HepG2 (cell line): ENCODE results near the gene ADGRB3. TPM values are rescaled to one million over a fixed set of nuclear protein-coding genes. Genes with fewer than 3 reads are reported as not detected.

Experiments used
- ATAC-seq: fragments of 200-7000 bp; cut with Tn5 transposase; 3 replicates; pipeline ENCODE4 v1.9.1; 2020; ENCODE audit warnings: mild to moderate bottlenecking, moderate library complexity
- BruUV-seq: library from RNA; stranded (reverse); fragments of 400-500 nt; replicated peaks from 2 replicates; lab custom pipeline; 2021; lab: Mats Ljungman, UMichigan
- CTCF ChIA-PET: fragments of 300-600 bp; formaldehyde crosslinking; extraction: SDS; loops from one replicate; lab custom pipeline; 2021; ENCODE audit warnings: low total read pairs, inconsistent platforms, low intra/inter-chr PET ratio; lab: Yijun Ruan, JAX
- POLR2A ChIA-PET: fragments of 350-600 bp; sonication (Branson Sonifier 250); formaldehyde crosslinking; loops from one replicate; lab custom pipeline; 2020; ENCODE audit warnings: antibody characterized with exemption, inconsistent platforms; lab: Yijun Ruan, JAX
- DNase-seq: peaks from one replicate; pipeline ENCODE4 v3.0.0-alpha.2; 2015; ENCODE audit warnings: low spot score
- FAIRE-seq: peaks from 3 replicates; lab custom pipeline; 2011; peaks lifted over from hg19 to GRCh38; lab: Jason Lieb, UNC
- H2AFZ ChIP-seq: one replicate; pipeline ENCODE4 v1.6.1; 2011; ENCODE audit warnings: low read length, inconsistent platforms
- H3K27ac ChIP-seq: fragments of 300-600 bp; 3 replicates; pipeline ENCODE4 v1.8.0; 2011; ENCODE audit warnings: mixed run types, mild to moderate bottlenecking, mixed read lengths, low read length, inconsistent platforms; ENCODE audit not compliant: insufficient read depth; ENCODE audit errors: extremely low read length
- H3K27me3 ChIP-seq, 2 experiments: fragments of 200-600 bp in 1 of 2; 2 replicates in 1 of 2; 3 replicates in 1 of 2; pipeline versions ENCODE4 v1.6.0 to v1.8.0; 2011; ENCODE audit warnings: low read length in 2 of 2, mild to moderate bottlenecking in 2 of 2, moderate library complexity in 2 of 2, inconsistent platforms in 1 of 2; ENCODE audit not compliant: insufficient read depth in 2 of 2, control insufficient read depth in 1 of 2
- H3K36me3 ChIP-seq, 2 experiments: fragments of 200-600 bp in 1 of 2; replicated peaks in 1 of 2; 2 replicates in 1 of 2; 3 replicates in 1 of 2; pipeline versions ENCODE4 v1.5.1 to v1.8.0; 2011; ENCODE audit warnings: low read length in 2 of 2, inconsistent platforms in 1 of 2; ENCODE audit not compliant: insufficient read depth in 2 of 2, control insufficient read depth in 1 of 2
- H3K4me1 ChIP-seq: 2 replicates; pipeline ENCODE4 v1.5.1; 2012; ENCODE audit warnings: low read length, inconsistent platforms; ENCODE audit not compliant: insufficient read depth
- H3K4me2 ChIP-seq: 2 replicates; pipeline ENCODE4 v1.6.0; 2011; ENCODE audit warnings: low read depth, low read length, inconsistent platforms
- H3K4me3 ChIP-seq, 3 experiments: fragments of 200-600 bp in 1 of 3; sonication (generic), shearing (Covaris generic) in 1 of 3; replicated peaks in 1 of 3; 2 replicates each; pipeline ENCODE4 v1.5.1; 2011 to 2016; ENCODE audit warnings: low read length in 3 of 3, inconsistent platforms in 2 of 3, low read depth in 2 of 3, mild to moderate bottlenecking in 2 of 3, control low read depth in 1 of 3, mixed read lengths in 1 of 3; ENCODE audit not compliant: insufficient read depth in 1 of 3
- H3K79me2 ChIP-seq: one replicate; pipeline ENCODE4 v1.6.1; 2011; ENCODE audit warnings: low read length, inconsistent platforms; ENCODE audit not compliant: insufficient read depth
- H3K9ac ChIP-seq: 2 replicates; pipeline ENCODE4 v1.6.0; 2011; ENCODE audit warnings: mild to moderate bottlenecking, low read depth, low read length, inconsistent platforms; ENCODE audit not compliant: insufficient read depth
- H3K9me3 ChIP-seq: 2 replicates; pipeline ENCODE4 v1.5.1; 2012; ENCODE audit warnings: mild to moderate bottlenecking, low read length
- H4K20me1 ChIP-seq: 2 replicates; pipeline ENCODE4 v1.6.0; 2011; ENCODE audit warnings: inconsistent platforms, mild to moderate bottlenecking, low read length, moderate library complexity; ENCODE audit not compliant: insufficient read depth
- CAMTA2 ChIP-seq: sonication (generic); formaldehyde crosslinking; IDR thresholded peaks from 2 replicates; pipeline ENCODE4 v1.4.0; 2020; ENCODE audit warnings: mild to moderate bottlenecking, missing genetic modification reagents, borderline replicate concordance
- NR2F2 ChIP-seq: IDR thresholded peaks from 2 replicates; pipeline ENCODE4 v1.6.1; 2012; ENCODE audit warnings: low read depth, inconsistent platforms, borderline replicate concordance
- ZNF12 ChIP-seq: sonication (generic); formaldehyde crosslinking; IDR thresholded peaks from 2 replicates; pipeline ENCODE4 v1.5.0; 2020; ENCODE audit warnings: missing genetic modification reagents
- ZNF3 ChIP-seq: IDR thresholded peaks from 2 replicates; pipeline ENCODE4 v1.7.0; 2017; ENCODE audit warnings: inconsistent platforms
- ZNF460 ChIP-seq: sonication (generic); formaldehyde crosslinking; IDR thresholded peaks from 2 replicates; pipeline ENCODE4 v1.5.1; 2020; ENCODE audit warnings: missing genetic modification reagents, mild to moderate bottlenecking, borderline replicate concordance
- WGBS: methylation state at CpG from one replicate; pipeline ENCODE4 v1.1.6; 2017; ENCODE audit warnings: low lambda C conversion rate; 5-methylcytosine and 5-hydroxymethylcytosine counted together
- in situ Hi-C: cut with HindIII; loops from 2 replicates; pipeline ENCODE4 v1.10.0; 2017; ENCODE audit warnings: low pct_unique_long_range_greater_than_20kb; ENCODE audit not compliant: extremely low pct_ligation_motif_present
- intact Hi-C: fragments of 100-400 bp; cut with micrococcal nuclease; formaldehyde crosslinking; loops from one replicate; pipeline ENCODE4 v1.10.0; 2022; ENCODE audit not compliant: unreplicated experiment
- polyA plus RNA-seq, 8 experiments: library from polyadenylated mRNA; depleted of rRNA in 3 of 8; stranded (reverse) in 7 of 8; unstranded in 1 of 8; fragments of >200 nt; fragmentation: Illumina TruSeq in 4 of 8; extraction: Trizol in 4 of 8; gene quantifications; 2 replicates each; pipeline versions ENCODE4 v1.2.1 to v1.2.3, GENCODE V29; 2011 to 2016; ENCODE audit warnings: low read depth in 4 of 8, missing spikeins in 1 of 8, mixed read lengths in 1 of 8; ENCODE audit not compliant: insufficient read depth in 1 of 8
- total RNA-seq, 5 experiments: library from RNA; depleted of rRNA; stranded (reverse); fragments of >200 nt; fragmentation: Illumina TruSeq; extraction: Trizol; gene quantifications; 2 replicates each; pipeline ENCODE4 v1.2.3, GENCODE V29; 2016; ENCODE audit warnings: low read depth in 1 of 5
- TF ChIP-seq, protein P1 (sequence below): sonication (generic); formaldehyde crosslinking; conservative IDR thresholded peaks from 2 replicates; pipeline ENCODE4 v1.4.0; 2020; ENCODE audit warnings: missing genetic modification reagents
- TF ChIP-seq, protein P2 (sequence below): sonication (generic); formaldehyde crosslinking; IDR thresholded peaks from 2 replicates; pipeline ENCODE4 v1.8.1; 2023; ENCODE audit warnings: mild to moderate bottlenecking, missing genetic modification reagents, borderline replicate concordance
- TF ChIP-seq, protein P3 (sequence below): sonication (generic); formaldehyde crosslinking; IDR thresholded peaks from 2 replicates; pipeline ENCODE4 v1.4.0; 2020; ENCODE audit warnings: missing genetic modification reagents
- TF ChIP-seq, protein P4 (sequence below): sonication (generic); formaldehyde crosslinking; IDR thresholded peaks from 2 replicates; pipeline ENCODE4 v1.4.0; 2020; ENCODE audit warnings: missing genetic modification reagents, mild to moderate bottlenecking, borderline replicate concordance
- TF ChIP-seq, protein P5 (sequence below): sonication (generic); formaldehyde crosslinking; conservative IDR thresholded peaks from 2 replicates; pipeline ENCODE4 v1.4.0; 2020; ENCODE audit warnings: mild to moderate bottlenecking, missing genetic modification reagents, moderate library complexity

ADGRB3 gene
- total and polyA plus RNA-seq, 2 of the 13 experiments (the other 11 are each of a cell fraction or from before 2014, with no cell fraction given) = not detected

DNA sequence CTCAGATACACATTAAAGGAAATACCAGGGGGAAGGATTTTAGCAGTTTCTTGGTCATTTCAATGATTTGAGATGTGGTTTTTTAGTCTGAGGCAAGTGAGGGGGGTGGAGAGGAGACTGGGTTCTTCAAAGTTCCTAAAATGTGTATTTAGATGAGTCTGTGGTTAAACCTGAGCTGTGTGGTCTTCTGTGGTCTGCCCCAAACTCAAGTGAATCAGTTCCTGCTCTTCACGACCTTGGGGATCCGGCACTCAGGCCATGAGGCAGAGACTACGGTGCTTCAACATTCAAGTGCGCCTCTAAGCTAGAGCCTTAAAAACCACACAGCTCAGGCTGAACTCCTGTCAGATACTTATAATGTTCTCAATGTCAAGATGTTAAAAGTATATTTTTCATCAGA, 755.0 kb downstream of the ADGRB3 start (continued):
- TF ChIP-seq, protein P1, sequence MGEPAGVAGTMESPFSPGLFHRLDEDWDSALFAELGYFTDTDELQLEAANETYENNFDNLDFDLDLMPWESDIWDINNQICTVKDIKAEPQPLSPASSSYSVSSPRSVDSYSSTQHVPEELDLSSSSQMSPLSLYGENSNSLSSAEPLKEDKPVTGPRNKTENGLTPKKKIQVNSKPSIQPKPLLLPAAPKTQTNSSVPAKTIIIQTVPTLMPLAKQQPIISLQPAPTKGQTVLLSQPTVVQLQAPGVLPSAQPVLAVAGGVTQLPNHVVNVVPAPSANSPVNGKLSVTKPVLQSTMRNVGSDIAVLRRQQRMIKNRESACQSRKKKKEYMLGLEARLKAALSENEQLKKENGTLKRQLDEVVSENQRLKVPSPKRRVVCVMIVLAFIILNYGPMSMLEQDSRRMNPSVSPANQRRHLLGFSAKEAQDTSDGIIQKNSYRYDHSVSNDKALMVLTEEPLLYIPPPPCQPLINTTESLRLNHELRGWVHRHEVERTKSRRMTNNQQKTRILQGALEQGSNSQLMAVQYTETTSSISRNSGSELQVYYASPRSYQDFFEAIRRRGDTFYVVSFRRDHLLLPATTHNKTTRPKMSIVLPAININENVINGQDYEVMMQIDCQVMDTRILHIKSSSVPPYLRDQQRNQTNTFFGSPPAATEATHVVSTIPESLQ (CRISPR knock-in tag) = no peak
- no peak for TF ChIP-seq ZNF12

DNA sequence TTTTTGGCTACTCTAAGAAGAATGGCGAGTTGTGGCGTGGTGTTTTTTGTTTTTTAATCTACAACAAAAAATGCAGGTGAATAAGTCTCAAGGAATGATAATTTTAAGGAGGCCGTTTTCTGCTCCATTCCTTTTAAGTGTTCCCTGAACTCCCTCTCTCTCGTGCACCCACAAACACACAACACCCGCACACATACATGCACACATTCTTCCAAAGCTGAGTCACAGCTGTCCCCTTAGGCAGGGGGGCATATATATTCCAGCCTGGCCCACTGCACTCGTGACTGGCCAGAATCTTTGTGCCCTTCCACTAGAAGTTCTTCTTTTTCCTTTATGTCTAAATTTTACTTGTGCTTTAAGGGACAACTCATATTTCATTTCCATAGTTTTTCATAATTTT, 756.0 kb downstream of the ADGRB3 start:
- no peak overlapping the region for H3K27ac ChIP-seq
- no peaks in the 10 kb centered on the region for H4K20me1 ChIP-seq
- H3K4me2 ChIP-seq = no peak overlapping the region
- in situ Hi-C loops (no loop called here), intact Hi-C loops (no loop called here)
- WGBS = 3% methylated on average over 6 of the region's 6 CpGs
- no peak overlapping the region for H3K4me3 ChIP-seq
- no TSS peak for BruUV-seq
- DNase-seq (no peak), ATAC-seq (no peak), FAIRE-seq (no peak)
- H3K79me2 ChIP-seq = no peaks in the 10 kb centered on the region
- H3K27me3 ChIP-seq = no peaks in the 10 kb centered on the region
- no peaks in the 10 kb centered on the region for H3K9me3 ChIP-seq
- ChIA-PET CTCF (no interaction called here), POLR2A (no interaction called here)
- no peaks in the 10 kb centered on the region for H3K4me1 ChIP-seq
- H3K36me3 ChIP-seq = no peaks in the 10 kb centered on the region
- H2AFZ ChIP-seq = no peak overlapping the region
- no peak overlapping the region for H3K9ac ChIP-seq
- TF ChIP-seq CAMTA2 (CRISPR knock-in tag) (no peak), NR2F2 (no peak), ZNF460 (CRISPR knock-in tag) (no peak), ZNF3 (CRISPR knock-in tag) (no peak)
- TF ChIP-seq, protein P2, sequence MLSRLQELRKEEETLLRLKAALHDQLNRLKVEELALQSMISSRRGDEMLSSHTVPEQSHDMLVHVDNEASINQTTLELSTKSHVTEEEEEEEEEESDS (CRISPR knock-in tag) = no peak
- TF ChIP-seq, protein P3, sequence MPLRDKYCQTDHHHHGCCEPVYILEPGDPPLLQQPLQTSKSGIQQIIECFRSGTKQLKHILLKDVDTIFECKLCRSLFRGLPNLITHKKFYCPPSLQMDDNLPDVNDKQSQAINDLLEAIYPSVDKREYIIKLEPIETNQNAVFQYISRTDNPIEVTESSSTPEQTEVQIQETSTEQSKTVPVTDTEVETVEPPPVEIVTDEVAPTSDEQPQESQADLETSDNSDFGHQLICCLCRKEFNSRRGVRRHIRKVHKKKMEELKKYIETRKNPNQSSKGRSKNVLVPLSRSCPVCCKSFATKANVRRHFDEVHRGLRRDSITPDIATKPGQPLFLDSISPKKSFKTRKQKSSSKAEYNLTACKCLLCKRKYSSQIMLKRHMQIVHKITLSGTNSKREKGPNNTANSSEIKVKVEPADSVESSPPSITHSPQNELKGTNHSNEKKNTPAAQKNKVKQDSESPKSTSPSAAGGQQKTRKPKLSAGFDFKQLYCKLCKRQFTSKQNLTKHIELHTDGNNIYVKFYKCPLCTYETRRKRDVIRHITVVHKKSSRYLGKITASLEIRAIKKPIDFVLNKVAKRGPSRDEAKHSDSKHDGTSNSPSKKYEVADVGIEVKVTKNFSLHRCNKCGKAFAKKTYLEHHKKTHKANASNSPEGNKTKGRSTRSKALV = no peak
- TF ChIP-seq, protein P4, sequence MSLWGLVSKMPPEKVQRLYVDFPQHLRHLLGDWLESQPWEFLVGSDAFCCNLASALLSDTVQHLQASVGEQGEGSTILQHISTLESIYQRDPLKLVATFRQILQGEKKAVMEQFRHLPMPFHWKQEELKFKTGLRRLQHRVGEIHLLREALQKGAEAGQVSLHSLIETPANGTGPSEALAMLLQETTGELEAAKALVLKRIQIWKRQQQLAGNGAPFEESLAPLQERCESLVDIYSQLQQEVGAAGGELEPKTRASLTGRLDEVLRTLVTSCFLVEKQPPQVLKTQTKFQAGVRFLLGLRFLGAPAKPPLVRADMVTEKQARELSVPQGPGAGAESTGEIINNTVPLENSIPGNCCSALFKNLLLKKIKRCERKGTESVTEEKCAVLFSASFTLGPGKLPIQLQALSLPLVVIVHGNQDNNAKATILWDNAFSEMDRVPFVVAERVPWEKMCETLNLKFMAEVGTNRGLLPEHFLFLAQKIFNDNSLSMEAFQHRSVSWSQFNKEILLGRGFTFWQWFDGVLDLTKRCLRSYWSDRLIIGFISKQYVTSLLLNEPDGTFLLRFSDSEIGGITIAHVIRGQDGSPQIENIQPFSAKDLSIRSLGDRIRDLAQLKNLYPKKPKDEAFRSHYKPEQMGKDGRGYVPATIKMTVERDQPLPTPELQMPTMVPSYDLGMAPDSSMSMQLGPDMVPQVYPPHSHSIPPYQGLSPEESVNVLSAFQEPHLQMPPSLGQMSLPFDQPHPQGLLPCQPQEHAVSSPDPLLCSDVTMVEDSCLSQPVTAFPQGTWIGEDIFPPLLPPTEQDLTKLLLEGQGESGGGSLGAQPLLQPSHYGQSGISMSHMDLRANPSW (CRISPR knock-in tag) = no peak
- TF ChIP-seq, protein P5, sequence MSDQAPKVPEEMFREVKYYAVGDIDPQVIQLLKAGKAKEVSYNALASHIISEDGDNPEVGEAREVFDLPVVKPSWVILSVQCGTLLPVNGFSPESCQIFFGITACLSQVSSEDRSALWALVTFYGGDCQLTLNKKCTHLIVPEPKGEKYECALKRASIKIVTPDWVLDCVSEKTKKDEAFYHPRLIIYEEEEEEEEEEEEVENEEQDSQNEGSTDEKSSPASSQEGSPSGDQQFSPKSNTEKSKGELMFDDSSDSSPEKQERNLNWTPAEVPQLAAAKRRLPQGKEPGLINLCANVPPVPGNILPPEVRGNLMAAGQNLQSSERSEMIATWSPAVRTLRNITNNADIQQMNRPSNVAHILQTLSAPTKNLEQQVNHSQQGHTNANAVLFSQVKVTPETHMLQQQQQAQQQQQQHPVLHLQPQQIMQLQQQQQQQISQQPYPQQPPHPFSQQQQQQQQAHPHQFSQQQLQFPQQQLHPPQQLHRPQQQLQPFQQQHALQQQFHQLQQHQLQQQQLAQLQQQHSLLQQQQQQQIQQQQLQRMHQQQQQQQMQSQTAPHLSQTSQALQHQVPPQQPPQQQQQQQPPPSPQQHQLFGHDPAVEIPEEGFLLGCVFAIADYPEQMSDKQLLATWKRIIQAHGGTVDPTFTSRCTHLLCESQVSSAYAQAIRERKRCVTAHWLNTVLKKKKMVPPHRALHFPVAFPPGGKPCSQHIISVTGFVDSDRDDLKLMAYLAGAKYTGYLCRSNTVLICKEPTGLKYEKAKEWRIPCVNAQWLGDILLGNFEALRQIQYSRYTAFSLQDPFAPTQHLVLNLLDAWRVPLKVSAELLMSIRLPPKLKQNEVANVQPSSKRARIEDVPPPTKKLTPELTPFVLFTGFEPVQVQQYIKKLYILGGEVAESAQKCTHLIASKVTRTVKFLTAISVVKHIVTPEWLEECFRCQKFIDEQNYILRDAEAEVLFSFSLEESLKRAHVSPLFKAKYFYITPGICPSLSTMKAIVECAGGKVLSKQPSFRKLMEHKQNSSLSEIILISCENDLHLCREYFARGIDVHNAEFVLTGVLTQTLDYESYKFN (CRISPR knock-in tag) = no peak
